Coronary artery (tissue), 2 donors: ENCODE data around the gene TPM4.

Source experiments
- DNase-seq: peaks from one replicate; pipeline ENCODE4 v3.0.0-alpha.2; 2017; ENCODE audit warnings: low spot score
- H3K27ac ChIP-seq, 2 donors: fragments of 200-600 bp; sonication (generic); one replicate each; pipeline ENCODE4 v1.5.1; 2016 to 2019
- H3K4me3 ChIP-seq: fragments of 200-600 bp; sonication (generic); 2 replicates; pipeline ENCODE4 v1.5.1; 2016; ENCODE audit warnings: mild to moderate bottlenecking, moderate library complexity
- TF ChIP-seq, protein P1 (sequence below): fragments of 200-600 bp; sonication (generic); IDR thresholded peaks from one replicate; pipeline ENCODE4 v1.5.1; 2019; ENCODE audit warnings: antibody characterized with exemption

The TPM4 gene

DNA sequence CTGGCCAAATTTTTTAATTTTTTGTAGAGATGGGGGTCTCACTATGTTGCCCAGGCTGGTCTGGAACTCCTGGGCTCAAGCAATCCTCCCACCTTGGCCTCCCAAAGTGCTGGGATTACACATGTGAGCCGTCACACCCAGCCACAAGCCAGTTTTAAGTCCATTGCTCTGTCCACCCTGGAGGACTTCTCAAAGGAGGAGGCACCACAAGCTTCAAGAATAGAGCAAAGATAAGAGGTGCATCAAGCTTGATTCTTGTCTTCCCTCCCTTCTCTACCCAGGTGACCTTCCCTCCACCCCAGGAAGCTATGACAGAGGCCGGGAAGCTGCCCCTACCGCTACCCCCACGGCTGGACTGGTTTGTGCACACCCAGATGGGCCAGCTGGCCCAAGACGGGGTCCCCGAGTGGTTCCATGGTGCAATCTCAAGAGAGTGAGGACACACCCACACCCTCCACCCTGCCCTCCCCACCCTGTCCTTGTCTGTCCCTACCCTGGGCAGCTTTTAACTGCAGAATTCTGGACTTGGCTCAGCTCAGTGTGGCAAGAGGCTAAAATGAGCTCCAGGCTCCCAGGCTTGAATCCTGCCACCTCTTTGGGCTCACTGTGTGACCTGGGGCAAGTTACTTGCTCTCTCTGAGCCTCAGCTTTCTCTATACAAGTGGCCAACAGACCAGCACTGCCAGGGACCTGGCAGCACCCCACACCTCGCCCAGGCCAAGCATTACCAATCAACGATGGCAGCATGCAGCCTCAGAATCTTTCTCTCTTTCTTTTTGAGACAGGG is 72.3 kb downstream of the TPM4 start:
- TF ChIP-seq, protein P1, sequence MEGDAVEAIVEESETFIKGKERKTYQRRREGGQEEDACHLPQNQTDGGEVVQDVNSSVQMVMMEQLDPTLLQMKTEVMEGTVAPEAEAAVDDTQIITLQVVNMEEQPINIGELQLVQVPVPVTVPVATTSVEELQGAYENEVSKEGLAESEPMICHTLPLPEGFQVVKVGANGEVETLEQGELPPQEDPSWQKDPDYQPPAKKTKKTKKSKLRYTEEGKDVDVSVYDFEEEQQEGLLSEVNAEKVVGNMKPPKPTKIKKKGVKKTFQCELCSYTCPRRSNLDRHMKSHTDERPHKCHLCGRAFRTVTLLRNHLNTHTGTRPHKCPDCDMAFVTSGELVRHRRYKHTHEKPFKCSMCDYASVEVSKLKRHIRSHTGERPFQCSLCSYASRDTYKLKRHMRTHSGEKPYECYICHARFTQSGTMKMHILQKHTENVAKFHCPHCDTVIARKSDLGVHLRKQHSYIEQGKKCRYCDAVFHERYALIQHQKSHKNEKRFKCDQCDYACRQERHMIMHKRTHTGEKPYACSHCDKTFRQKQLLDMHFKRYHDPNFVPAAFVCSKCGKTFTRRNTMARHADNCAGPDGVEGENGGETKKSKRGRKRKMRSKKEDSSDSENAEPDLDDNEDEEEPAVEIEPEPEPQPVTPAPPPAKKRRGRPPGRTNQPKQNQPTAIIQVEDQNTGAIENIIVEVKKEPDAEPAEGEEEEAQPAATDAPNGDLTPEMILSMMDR: no peak
- DNase-seq: no peak
- no peak overlapping the region for H3K27ac ChIP-seq
- H3K4me3 ChIP-seq: no peak overlapping the region
